Skin of body (tissue), 2 donors: ENCODE data around the gene ZNF280D. TPM values are rescaled to one million over a fixed set of nuclear protein-coding genes. Genes with fewer than 3 reads are reported as not detected.

Experiments used
- DNase-seq: peaks from one replicate; lab custom pipeline; 2025; lab: John Stamatoyannopoulos, UW
- total RNA-seq: library from RNA; depleted of rRNA; stranded (reverse); fragments of >200 nt; gene quantifications from one replicate; pipeline ENCODE4 v1.2.3, GENCODE V29; 2014

The ZNF280D gene
- total RNA-seq, 1 donor from 2014 or later, result 69.0 TPM

DNA sequence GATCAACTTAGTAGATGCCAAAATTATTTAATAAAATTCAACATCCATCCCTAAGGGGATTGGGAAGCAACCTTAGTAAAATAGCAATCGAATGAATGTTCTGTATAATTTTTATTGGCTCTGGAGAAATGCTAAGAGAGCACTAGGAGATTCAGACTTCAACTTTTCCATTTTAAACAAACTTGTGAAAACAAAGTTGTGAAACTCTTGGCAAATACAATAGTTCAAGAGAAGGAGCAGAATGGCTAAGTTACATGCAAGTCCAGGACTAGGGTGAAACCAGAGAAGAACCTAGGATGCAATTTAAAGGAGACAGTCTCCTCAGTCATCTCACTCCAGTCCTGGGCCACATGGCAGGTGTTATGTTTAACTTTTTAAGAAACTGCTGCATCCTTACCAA lies 16.7 kb upstream of the ZNF280D start:
- DNase-seq, result no peak

DNA sequence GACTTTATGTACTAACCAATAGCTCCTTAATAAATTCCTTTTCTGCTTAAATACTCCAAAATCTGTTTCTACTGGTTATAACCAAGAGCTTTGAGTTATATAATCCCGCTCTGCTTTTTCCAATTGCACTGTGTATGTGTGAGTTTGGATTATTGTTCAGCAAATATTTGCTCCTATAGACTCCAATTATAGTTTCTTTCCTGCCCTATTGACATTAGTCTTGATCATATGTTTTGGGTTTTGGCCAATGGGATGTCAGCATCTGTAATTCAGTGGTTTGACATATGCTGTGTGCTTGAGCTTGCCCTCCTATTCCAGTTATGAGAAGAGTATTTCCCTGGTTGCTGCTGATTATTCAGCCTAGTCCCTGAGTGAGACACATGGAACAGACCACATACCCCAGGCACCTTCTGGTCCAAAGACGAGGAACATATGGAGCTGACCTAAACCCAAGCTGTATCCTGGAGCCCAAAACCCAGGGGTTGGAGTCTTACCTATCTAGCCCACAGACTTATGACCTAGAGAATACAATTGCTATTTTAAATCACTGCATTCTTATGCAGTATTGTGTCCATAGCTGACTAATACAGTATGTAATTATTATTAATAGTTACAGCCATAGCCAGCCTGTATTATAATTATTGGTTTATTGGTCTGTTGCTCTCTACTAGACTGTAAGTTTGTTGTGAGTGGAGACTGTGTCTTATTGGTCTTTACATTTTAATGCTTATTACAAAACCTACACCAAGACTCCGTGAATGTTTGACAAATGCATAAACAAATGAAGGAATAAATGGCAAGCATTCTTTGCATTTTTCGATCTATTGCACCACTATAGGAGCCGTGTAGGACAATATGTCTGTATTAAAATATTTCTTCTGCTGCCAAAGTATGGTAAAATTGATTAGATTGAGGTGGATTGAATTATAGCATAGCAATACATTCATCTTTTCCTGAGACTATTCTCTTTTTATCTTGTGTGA lies 11.7 kb upstream of the ZNF280D start:
- no peak for DNase-seq

DNA sequence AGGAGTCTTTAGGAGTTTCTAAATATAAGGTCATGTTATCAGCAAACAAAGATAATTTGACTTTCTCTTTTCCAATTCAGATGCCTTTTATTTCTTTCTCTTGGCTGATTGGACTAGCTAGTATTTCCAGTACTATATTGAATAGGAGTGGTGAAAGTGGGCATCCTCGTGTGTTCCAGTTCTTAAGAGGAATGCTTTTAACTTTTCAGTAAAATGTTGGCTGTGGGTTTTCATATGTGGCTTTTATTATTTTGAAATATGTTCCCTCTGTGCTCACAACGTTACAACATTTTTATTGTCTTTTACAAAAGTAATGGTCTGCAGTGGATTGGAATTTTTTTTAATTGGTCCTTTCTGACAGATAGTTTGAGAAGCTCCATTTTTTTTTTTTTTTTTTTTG lies 8.2 kb upstream of the ZNF280D start:
- DNase-seq, result no peak

DNA sequence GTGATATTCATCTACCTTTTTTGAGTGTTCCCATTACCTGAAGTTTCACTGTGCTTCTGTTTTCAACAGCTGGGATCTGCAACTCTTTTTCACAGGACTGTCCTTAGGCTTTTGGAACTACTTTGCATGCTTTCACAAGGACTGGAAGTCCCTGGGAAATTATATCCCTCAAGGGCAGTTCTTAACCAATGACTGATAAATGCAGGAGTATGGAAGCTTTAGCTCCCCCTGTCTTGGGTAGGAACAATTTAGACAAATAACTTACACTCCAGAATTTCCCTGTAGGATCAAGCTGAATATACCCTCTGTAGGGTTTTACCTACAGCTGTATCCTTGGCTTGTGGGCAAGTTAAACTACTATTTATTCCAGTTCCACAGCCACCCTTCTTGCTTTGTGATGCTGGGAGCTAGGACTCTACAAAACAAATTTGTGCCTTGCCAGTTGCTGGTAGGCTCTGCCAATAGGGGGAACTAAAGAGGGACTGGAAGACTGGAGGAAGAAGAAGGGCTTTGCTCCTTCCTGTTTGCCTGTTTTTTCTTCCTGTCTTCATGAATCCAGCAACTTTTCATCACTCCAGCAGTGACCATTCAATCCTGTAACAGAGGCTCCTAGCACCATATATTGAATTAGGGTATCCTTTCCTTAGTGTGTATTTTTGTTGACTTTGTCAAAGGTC lies 6.8 kb upstream of the ZNF280D start:
- DNase-seq, result no peak

DNA sequence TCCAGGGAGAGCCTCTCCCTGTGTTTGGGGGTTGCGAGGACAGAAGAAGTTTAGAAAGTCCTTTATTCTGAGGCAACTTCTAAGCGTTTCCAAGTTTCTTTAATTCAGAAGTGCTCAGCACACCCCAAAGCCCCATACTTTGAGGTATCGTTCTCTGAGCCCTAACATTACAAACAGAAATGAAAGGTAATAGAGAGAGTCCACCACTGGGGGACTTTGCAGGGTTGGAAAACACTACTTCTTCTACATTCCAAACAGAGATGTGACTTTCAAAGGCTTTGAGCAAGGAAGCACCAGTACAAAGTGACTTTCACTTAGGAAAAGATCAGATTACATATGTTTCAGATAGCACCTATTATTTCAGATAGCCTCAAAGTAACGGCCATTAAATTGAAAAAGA lies 6.2 kb upstream of the ZNF280D start:
- DNase-seq, result no peak

DNA sequence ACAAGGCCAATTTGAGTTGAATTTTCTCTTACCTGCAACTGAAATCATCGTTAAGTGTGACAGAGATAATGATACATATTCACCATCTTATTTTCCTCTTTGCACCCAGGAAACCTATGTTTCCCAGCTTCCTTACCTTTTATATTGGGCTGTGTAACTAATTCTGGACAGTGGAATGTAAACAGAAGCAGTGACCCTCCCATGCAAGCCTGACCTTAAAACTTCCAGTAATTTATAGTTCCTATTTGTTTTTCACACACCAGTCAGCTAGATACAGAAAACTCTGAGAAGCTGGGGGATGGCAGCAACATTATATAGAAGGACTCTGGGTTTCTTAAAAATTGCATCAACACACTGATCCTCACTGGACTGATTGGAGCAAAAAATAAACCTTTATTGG lies 4.5 kb upstream of the ZNF280D start:
- DNase-seq, result no peak

DNA sequence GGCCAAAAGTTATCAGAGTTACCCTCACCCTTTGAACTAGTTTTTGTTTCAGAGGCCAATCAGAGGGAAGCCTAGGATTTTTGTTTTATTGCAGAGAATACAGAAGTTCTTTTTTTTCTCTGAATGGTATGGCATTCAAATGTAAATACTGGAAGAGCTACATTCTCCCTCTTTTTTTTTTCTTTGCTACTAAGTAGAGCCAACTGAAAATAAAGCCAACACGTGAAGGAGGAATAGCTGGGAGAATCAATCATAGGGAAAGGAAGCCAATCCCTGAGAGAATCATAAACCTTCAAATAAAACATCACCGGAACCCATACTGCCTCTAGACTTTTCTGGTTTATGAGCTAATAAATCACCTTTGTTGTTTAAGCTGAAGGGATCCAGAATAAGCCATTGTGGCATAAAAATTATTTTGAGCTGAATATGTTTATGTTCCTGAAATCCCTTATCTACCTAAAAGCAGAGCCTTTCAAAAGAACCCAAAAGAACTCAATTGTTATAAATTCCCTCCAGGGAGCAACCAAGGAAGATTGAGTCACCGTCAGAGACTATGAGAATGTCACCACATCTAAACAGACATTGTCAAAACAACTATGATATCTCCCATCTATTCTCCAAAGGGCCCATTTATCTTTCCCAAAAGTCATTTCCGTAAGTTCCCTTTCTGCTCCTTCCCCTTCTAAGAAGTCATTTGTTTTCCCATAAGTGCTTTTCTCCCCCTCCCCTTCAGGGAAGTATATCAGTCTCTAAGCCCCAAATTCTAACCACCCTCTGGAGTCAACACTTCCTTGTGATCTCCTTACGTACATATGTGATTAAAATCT lies 3.8 kb upstream of the ZNF280D start:
- DNase-seq, result no peak

DNA sequence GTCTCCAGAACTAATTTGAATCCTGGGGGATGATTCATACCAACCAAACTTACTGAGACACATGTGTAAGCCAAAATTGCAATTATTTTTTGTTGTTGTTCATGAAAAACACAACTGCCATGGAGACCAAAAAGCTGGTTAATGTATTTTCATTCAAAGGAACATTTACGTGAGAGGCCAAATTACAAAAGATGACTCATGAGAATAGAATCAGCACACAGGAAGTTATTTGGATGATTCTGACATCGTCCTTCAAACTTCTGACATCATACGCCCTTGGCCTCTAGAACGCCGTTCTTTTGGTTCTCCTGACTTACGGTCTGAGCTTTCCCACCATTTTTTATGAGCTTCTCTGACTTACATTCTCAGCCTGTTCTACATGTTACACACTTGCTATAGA lies 3.0 kb upstream of the ZNF280D start:
- no peak for DNase-seq

DNA sequence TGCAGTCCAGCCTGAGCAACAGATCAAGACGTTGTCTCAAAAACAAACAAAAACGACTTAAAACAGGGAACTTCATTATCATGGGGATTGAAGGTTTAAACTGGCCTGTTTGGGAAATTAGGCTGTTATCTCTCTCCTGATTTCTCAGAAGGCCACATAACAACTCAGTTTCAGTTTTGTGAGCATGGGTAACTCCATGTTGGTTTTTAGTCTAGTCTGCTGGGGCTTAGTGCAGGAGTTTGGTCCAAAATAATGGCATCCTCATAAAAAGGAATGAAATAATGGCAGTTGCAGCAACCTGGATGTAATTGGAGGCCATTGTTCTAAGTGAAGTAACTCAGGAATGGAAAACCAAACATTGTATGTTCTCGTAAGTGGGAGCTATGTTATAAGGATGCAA lies 2.3 kb upstream of the ZNF280D start:
- no peak for DNase-seq

DNA sequence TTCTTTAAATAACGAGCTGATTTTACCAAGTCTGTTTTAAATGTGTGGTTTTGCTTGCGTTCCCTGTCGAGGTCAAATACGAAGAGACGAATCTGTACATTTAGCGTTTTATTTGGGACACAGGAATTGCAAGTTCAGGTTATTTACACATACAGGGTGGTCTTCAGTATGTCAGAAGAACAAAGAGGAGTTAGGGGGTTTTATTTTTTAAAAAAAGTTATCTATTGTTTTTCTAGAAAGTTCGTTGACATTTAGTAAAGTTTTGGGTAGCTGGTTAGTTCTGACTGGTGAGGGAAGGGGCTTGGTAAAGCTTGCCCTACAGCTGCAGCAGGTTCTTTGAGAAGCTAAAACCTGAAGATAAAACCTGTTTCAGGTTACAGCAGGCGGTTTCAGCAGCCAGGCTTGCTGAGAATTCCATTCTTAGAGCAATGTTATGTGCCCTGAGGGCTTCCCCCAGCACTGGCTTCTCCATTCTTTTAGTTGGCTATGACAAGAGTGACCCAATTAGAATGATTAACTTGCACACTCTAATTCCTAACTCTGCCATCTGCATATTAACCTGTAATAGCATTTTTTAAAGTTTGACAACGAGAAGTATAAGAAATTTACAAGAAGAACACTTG lies 815 bp upstream of the ZNF280D start:
- DNase-seq, result peak; percentile 10

DNA sequence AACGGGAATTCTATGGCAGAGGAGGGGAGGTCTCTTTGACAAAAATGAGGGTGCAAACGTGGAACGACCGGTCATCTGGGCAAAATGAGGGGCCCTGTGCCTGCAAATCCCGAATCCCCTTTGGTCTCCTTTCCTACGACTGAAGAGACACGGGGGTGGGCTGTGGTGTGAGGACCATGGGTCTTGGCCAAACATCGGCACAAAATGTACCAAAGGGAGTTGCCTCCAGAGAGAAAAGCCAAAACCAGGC lies 498 bp downstream of the ZNF280D start:
- peak; percentile 75 for DNase-seq

DNA sequence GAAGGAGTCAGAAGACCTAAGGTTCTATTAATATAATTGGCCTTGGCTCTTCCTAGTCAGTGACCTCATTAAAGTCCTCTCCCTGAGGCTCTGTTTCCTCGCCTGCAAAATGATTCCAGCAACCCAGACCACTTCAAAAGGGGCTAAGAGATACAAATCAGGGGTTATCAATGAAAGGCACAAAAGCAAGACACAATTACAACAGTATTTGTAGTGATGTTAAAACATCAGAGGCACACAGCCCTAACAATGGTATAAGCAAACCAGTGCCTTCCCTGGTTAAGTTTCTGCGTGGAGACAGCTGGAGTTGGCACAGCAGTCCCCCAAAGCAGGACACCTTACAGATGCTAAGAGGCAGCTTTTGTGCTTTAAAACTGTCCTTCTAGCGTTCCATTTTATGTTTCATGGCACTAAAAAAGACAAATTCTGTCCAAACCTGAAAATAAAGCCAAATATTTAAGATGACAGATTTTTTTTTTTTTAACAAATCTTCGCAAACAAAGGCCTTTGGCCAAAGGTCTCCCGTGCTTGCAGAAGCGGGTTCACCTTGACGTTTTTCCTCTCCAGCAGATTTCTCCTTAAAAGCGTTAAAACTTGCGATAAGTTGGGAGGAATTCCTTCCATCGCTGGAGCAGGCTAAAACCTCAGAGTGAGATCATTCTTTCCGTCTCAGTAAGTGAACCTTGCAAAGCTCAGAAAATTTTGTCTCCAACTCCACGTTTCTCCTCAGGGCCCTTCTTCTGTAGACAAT lies 999 bp downstream of the ZNF280D start:
- DNase-seq, result peak; percentile 75

DNA sequence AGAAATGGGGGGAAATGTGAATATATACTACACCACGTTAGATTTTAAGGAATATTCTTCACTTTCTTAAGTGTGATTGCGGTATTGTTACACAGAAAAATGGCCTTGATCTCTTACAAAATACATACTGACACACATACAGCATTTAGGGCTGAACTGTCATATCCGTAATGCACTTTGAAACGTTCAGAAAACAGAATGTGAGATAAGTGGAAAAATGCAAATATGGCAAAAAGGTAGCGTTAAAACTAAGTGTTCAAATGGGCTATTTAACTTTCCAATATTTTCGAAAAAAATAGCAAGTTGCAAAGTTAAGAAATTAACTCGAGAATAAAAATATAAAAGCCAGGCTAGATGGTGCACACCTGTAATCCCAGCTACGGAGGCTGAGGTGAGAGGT lies 1.8 kb downstream of the ZNF280D start:
- no peak for DNase-seq

DNA sequence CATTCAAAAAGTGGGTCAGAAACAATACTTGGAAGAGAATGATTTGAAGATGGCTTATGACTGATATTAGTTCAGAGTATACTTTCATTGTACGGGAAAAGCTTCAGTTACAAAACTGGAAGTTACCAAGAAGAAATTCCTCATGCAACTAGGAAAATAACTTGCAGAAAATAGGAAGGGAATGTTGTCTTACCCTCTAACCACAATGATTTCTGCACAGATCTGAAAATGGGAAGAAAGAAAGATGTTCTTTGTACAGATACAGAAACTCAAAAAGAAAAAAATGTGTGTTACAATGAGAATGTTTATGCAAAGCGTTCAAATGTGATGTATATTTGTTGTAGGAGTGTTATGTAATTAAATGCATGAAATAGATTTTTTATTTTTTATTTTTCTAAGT lies 3.7 kb downstream of the ZNF280D start:
- DNase-seq, result no peak

DNA sequence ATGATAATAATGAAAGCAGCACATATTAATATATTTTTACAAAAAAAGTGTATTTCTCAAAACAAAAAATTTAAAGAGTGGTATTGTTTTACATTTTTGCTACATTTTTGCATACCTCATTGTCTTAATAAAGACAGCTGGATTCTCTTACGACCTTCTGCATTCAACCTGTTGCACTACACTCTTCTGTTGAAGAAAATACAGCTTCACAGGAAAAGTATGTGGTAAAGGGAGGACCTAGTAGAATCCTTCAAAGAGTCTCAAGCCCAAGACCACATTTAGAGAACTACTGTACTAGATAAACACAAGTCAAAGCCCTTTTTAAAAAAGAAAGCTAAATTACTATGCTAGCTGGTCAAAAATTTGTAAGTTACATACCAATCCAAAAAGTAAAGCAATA lies 7.9 kb downstream of the ZNF280D start:
- DNase-seq, result no peak

DNA sequence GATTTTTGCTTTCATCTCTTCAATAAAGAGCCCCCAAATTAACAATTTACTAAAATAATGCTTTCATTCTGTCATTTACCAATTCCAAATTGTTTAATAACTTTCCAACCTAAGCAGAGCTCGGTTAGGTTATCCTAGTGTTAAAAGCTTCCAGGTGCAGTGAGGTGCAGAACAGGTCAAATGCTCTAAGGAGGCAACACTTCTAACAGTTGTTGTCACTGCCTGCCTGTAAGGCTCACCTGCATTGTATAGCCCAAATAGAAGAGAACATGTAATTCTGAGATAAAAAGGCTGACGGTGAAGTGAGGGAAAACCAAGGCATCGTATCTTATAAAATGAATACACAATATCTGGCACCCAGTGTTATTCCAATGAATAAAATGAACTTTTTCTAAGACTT lies 9.1 kb downstream of the ZNF280D start:
- no peak for DNase-seq

DNA sequence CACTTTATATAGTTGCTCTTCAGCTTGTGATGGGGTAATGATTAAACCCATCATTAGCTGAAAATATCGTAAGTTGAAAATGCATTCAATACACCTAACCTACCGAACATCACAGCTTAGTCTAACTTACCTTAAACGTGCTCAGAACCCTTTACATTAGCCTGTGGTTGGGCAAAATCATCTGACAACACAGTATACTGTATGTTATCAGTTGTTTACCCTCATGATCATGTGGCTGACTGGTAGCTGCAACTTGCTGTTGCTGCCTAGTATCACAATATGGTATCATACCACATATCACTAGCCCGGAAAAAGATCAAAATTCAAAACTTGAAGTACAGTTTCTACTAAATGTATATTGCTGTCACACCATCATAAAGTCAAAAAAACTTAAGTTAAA lies 9.5 kb downstream of the ZNF280D start:
- DNase-seq, result no peak

DNA sequence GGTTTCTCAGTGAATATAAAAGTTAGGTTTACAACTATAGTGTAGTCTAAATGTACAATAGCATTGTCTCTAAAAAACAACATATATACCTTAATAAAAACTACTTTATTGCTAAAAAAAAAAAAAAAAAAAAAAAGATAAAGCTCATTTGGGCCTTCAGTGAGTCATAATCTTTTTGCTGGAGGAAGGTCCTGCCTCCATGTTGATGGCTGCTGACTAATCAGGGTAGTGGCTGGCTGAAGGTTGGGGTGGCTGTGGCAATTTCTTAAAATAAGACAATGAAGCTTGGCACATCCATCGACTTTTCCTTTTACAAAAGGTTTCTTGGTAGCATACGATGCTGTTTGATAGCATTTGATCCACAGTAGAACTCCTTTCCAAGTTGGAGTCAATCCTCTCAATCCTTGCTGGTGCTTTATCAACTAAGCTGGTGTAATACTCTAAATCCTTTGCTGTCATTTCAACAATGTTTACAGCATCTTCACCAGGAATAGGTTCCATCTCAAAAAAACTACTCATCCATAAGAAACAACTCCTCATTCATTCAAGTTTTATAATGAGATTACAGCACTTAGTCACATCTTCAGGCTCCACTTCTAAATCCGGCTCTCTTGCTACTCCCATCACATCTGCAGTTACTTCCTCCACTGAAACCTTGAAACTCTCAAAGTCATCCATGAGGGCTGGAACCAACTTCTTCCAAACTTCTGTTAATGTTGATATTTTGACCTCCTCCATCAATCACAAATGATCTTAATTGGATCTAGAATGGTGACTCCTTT lies 13.3 kb downstream of the ZNF280D start:
- no peak for DNase-seq

DNA sequence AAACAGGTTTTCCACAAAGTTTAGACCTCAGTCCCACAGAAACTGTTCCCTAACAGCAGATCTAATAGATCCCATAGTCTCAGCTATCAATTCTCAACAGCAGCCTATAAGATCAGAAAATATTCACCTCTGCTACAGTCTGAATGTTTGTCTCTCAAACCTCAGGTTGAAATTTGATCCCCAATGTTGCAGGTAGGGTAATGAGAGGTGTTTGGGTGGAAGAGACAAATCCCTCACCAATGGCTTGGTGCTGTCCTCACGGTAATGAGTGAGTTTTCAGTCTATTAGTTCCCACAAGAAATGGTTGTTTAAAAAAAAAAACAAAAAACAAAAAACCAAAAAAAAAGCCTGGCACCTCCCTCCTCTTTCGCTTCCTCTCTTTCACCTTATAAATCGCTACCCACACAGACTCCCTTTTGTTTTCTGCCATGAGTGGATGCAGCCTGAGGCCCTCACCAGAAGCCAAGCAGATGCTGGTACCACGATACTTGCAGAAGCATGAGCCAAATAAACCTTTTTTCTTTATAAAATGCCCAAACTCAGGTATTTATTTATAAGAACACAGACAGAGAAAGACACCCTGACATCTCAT lies 14.2 kb downstream of the ZNF280D start:
- no peak for DNase-seq

DNA sequence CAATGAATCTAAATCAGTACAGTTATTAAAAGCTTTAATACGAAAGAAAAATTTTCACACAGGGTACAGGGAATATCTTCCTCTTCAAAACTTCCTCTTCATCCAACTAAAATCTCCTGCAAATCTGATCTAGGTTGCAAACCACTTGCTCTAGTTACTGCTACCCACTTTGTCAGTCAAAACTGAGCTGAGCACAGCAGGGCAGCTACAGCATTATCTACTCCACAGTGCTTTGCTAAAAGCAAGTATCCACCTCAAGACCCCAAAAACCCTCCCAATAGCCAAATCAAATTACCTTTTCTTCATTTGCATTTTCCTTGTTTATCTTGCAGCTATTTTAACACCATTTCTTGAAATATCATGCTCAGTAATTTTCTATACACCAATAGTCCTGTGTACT lies 14.7 kb downstream of the ZNF280D start:
- DNase-seq, result no peak
